Smooth muscle cell (in vitro differentiated cells): Measurements from ENCODE around the gene IQGAP2. TPM values are rescaled to one million over a fixed set of nuclear protein-coding genes. Genes with fewer than 3 reads are reported as not detected.

Source experiments
- DNase-seq: peaks from one replicate; lab custom pipeline; 2025; ENCODE audit not compliant: unreplicated experiment; lab: John Stamatoyannopoulos, UW
- H2AFZ ChIP-seq: fragments of 200-600 bp; sonication (generic); 2 replicates; pipeline ENCODE4 v1.6.0; 2016; ENCODE audit warnings: antibody characterized with exemption, low read depth, mild to moderate bottlenecking
- H3F3A ChIP-seq: fragments of 200-600 bp; sonication (generic); 2 replicates; pipeline ENCODE4 v1.6.0; 2017; ENCODE audit warnings: antibody characterized with exemption, low read depth
- H3K27ac ChIP-seq: fragments of 200-600 bp; sonication (generic); 2 replicates; pipeline ENCODE4 v1.5.1; 2016; ENCODE audit warnings: low read depth, mild to moderate bottlenecking
- H3K27me3 ChIP-seq: fragments of 200-600 bp; sonication (generic); 2 replicates; pipeline ENCODE4 v1.6.1; 2016; ENCODE audit warnings: low read depth, mild to moderate bottlenecking
- H3K36me3 ChIP-seq: fragments of 200-600 bp; sonication (generic); 2 replicates; pipeline ENCODE4 v1.5.1; 2016; ENCODE audit warnings: low read depth
- H3K4me1 ChIP-seq: fragments of 200-600 bp; sonication (generic); 2 replicates; pipeline ENCODE4 v1.5.1; 2016; ENCODE audit warnings: low read depth
- H3K4me2 ChIP-seq: fragments of 200-600 bp; sonication (generic); 2 replicates; pipeline ENCODE4 v1.6.0; 2016; ENCODE audit warnings: mild to moderate bottlenecking
- H3K4me3 ChIP-seq: fragments of 200-600 bp; sonication (generic); 2 replicates; pipeline ENCODE4 v1.5.1; 2016; ENCODE audit warnings: mild to moderate bottlenecking
- H3K79me2 ChIP-seq: fragments of 200-600 bp; sonication (generic); 2 replicates; pipeline ENCODE4 v1.6.0; 2016; ENCODE audit warnings: low read depth, mild to moderate bottlenecking
- H3K9ac ChIP-seq: fragments of 200-600 bp; sonication (generic); 2 replicates; pipeline ENCODE4 v1.6.0; 2016; ENCODE audit warnings: low read depth
- H3K9me3 ChIP-seq: fragments of 200-600 bp; sonication (generic); replicated peaks from 2 replicates; pipeline ENCODE4 v1.5.1; 2016; ENCODE audit warnings: low read depth
- H4K20me1 ChIP-seq: fragments of 200-600 bp; sonication (generic); 2 replicates; pipeline ENCODE4 v1.6.0; 2016; ENCODE audit warnings: low read depth
- WGBS: methylation state at CpG from one replicate; pipeline ENCODE4 v1.1.7; 2016; ENCODE audit warnings: low lambda C conversion rate; 5-methylcytosine and 5-hydroxymethylcytosine counted together
- polyA plus RNA-seq: library from polyadenylated mRNA; unstranded; fragments of >200 nt; fragmentation: Nextera tagmentation; extraction: Ambion mirVana; gene quantifications from 2 replicates; pipeline ENCODE4 v1.2.1, GENCODE V29; 2016
- total RNA-seq: library from RNA; depleted of rRNA; stranded (reverse); fragments of >200 nt; gene quantifications from 2 replicates; pipeline ENCODE4 v1.2.3, GENCODE V29; 2014
- TF ChIP-seq, protein P1 (sequence below): fragments of 200-600 bp; sonication (generic); IDR thresholded peaks from 2 replicates; pipeline ENCODE4 v1.5.1; 2017; ENCODE audit warnings: borderline replicate concordance, mild to moderate bottlenecking, antibody characterized with exemption; ENCODE audit not compliant: insufficient read depth, poor library complexity, severe bottlenecking

Gene IQGAP2
- total and polyA plus RNA-seq, 2 experiments from 2014 or later, result 7.3 to 16.6 TPM

GRCh38 chr5:76728965-76729364 lies 325.9 kb downstream of the IQGAP2 start:
- TF ChIP-seq, protein P1, sequence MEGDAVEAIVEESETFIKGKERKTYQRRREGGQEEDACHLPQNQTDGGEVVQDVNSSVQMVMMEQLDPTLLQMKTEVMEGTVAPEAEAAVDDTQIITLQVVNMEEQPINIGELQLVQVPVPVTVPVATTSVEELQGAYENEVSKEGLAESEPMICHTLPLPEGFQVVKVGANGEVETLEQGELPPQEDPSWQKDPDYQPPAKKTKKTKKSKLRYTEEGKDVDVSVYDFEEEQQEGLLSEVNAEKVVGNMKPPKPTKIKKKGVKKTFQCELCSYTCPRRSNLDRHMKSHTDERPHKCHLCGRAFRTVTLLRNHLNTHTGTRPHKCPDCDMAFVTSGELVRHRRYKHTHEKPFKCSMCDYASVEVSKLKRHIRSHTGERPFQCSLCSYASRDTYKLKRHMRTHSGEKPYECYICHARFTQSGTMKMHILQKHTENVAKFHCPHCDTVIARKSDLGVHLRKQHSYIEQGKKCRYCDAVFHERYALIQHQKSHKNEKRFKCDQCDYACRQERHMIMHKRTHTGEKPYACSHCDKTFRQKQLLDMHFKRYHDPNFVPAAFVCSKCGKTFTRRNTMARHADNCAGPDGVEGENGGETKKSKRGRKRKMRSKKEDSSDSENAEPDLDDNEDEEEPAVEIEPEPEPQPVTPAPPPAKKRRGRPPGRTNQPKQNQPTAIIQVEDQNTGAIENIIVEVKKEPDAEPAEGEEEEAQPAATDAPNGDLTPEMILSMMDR, result no peak
- no peaks in the 10 kb centered on the region for H3K27me3 ChIP-seq
- no peak overlapping the region for H3K4me2 ChIP-seq
- H3K36me3 ChIP-seq, result peaks cover 3% of the 10 kb centered on the region
- DNase-seq, result no peak
- peaks cover 16% of the 10 kb centered on the region for H3K9me3 ChIP-seq
- H2AFZ ChIP-seq, result no peak overlapping the region
- peaks cover 57% of the 10 kb centered on the region for H3K79me2 ChIP-seq
- no peaks in the 10 kb centered on the region for H3K4me1 ChIP-seq
- H3F3A ChIP-seq, result peaks cover 3% of the 10 kb centered on the region
- 97% methylated on average over 4 of the region's 4 CpGs for WGBS
- no peaks in the 10 kb centered on the region for H4K20me1 ChIP-seq
- H3K9ac ChIP-seq, result no peak overlapping the region
- H3K4me3 ChIP-seq, result no peak overlapping the region
- no peak overlapping the region for H3K27ac ChIP-seq

GRCh38 chr5:76729373-76730290 lies 326.5 kb downstream of the IQGAP2 start:
- H3K27me3 ChIP-seq, result no peaks in the 10 kb centered on the region
- no peaks in the 10 kb centered on the region for H3F3A ChIP-seq
- H3K27ac ChIP-seq, result no peak overlapping the region
- H3K9ac ChIP-seq, result no peak overlapping the region
- peaks cover 3% of the 10 kb centered on the region for H3K36me3 ChIP-seq
- H2AFZ ChIP-seq, result no peak overlapping the region
- TF ChIP-seq, protein P1, result no peak
- no peak overlapping the region for H3K4me2 ChIP-seq
- peaks cover 16% of the 10 kb centered on the region for H3K9me3 ChIP-seq
- WGBS, result over 99% methylated on average over 5 of the region's 5 CpGs
- H4K20me1 ChIP-seq, result no peaks in the 10 kb centered on the region
- H3K79me2 ChIP-seq, result peaks cover 57% of the 10 kb centered on the region
- no peaks in the 10 kb centered on the region for H3K4me1 ChIP-seq
- DNase-seq, result no peak
- H3K4me3 ChIP-seq, result no peak overlapping the region

GRCh38 chr5:76732405-76733048 lies 329.4 kb downstream of the IQGAP2 start:
- DNase-seq, result no peak
- H4K20me1 ChIP-seq, result no peaks in the 10 kb centered on the region
- H3K27me3 ChIP-seq, result no peaks in the 10 kb centered on the region
- no peaks in the 10 kb centered on the region for H3K4me1 ChIP-seq
- H3K4me2 ChIP-seq, result no peak overlapping the region
- no peak overlapping the region for H3K9ac ChIP-seq
- TF ChIP-seq, protein P1, result no peak
- 95% methylated on average over 15 of the region's 15 CpGs for WGBS
- H3K36me3 ChIP-seq, result no peaks in the 10 kb centered on the region
- no peak overlapping the region for H3K4me3 ChIP-seq
- H3K27ac ChIP-seq, result no peak overlapping the region
- H3F3A ChIP-seq, result no peaks in the 10 kb centered on the region
- H3K79me2 ChIP-seq, result peaks cover 35% of the 10 kb centered on the region
- H2AFZ ChIP-seq, result no peak overlapping the region
- peaks cover 16% of the 10 kb centered on the region for H3K9me3 ChIP-seq
